Thymus (tissue), 11 donors: ENCODE measurements around the gene EFCAB12. TPM values are rescaled to one million over a fixed set of nuclear protein-coding genes. Genes with fewer than 3 reads are reported as not detected.

Experiments used
- DNase-seq, 9 donors: peaks; one replicate each; pipeline ENCODE4 v3.0.0-alpha.2; 2013; ENCODE audit warnings: low spot score in 9 of 9, low read depth in 6 of 9, missing footprints in 1 of 9
- H3K27ac ChIP-seq, 2 donors: one replicate each; pipeline ENCODE4 v1.5.1; 2013; ENCODE audit warnings: control low read depth in 1 of 2, low read depth in 1 of 2, low read length in 1 of 2, mild to moderate bottlenecking in 1 of 2, moderate library complexity in 1 of 2
- H3K27me3 ChIP-seq, 2 donors: one replicate each; pipeline ENCODE4 v1.5.1; 2013; ENCODE audit warnings: low read length in 1 of 2; ENCODE audit not compliant: control insufficient read depth in 2 of 2, insufficient read depth in 1 of 2
- H3K36me3 ChIP-seq, 2 donors: one replicate each; pipeline ENCODE4 v1.5.1; 2013; ENCODE audit warnings: low read length in 1 of 2, mild to moderate bottlenecking in 1 of 2, moderate library complexity in 1 of 2; ENCODE audit not compliant: control insufficient read depth in 2 of 2, insufficient read depth in 2 of 2
- H3K4me1 ChIP-seq, 2 donors: one replicate each; pipeline ENCODE4 v1.5.1; 2013; ENCODE audit warnings: low read length in 2 of 2; ENCODE audit not compliant: control insufficient read depth in 2 of 2, insufficient read depth in 2 of 2
- H3K4me3 ChIP-seq, 2 donors: one replicate each; pipeline ENCODE4 v1.5.1; 2013; ENCODE audit warnings: low read length in 2 of 2, control low read depth in 1 of 2, mild to moderate bottlenecking in 1 of 2
- H3K9me3 ChIP-seq, 2 donors: one replicate each; pipeline ENCODE4 v1.5.1; 2013; ENCODE audit warnings: low read length in 1 of 2, mild to moderate bottlenecking in 1 of 2; ENCODE audit not compliant: control insufficient read depth in 2 of 2, insufficient read depth in 1 of 2
- WGBS: extraction: QIAGEN DNeasy Blood & Tissue Kit; methylation state at CpG from one replicate; pipeline ENCODE4 v1.1.7; 2013; 5-methylcytosine and 5-hydroxymethylcytosine counted together
- polyA plus RNA-seq: library from polyadenylated mRNA; stranded (reverse); fragments of 200-250 nt; gene quantifications from one replicate; pipeline ENCODE4 v1.2.3, GENCODE V29; 2013
- total RNA-seq: library from RNA; stranded (reverse); fragments of 120-200 nt; gene quantifications from one replicate; pipeline ENCODE4 v1.2.4, GENCODE V29; 2013
- donor health status: healthy.

EFCAB12 gene
- total and polyA plus RNA-seq, 2 donors = 0.05 to 0.37 TPM

DNA sequence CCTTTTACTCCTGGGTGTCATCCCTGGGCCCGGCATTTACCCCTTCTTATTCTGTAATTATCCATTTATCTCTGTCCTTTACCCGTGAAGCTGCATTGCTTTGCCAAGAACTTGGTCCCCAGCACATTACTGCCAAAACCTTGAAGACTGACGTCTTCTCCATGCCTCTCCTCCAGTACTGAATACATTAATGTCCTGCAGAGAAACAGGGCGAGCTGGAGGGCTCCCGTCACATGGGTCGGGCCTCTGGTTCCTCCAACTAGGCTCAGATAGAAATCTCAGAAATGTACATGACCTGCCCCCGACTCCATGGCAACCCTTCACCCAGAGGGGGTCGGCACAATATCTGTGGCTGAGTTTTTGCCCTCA is 445 bp downstream of the EFCAB12 start:
- peak overlapping the region; percentile 24 to 46 for H3K4me3 ChIP-seq
- no peak overlapping the region for H3K27ac ChIP-seq

DNA sequence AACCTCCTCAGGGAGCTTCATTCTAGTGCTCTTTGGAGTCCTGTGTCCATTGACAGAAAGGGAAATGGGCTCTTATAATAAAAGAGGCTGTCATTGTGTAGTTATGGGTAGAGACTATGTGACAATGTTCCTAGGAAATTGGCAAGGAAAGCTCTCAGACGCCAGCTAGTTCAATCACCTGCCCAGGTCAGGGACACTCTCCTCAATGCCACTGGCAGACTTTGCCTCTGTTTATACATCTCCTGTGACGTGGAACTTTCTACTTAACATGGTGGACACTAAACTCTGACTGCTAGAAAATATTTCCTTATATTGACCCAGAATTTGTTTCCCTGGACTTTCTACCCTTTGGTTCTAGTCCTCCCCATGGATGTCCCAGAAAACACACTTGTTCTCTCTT is 2.8 kb downstream of the EFCAB12 start:
- Histone ChIP-seq H3K4me1 (peaks cover 16 to 40% of the 10 kb centered on the region in 2 donors), H3K9me3 (peaks cover 0 to 2% of the 10 kb centered on the region in 2 donors), H3K27me3 (peaks cover 0 to 9% of the 10 kb centered on the region in 2 donors), H3K36me3 (peaks cover 4 to 9% of the 10 kb centered on the region in 2 donors), H3K27ac (no peak overlapping the region), H3K4me3 (no peak overlapping the region)
- 97% methylated on average over 2 of the region's 2 CpGs for WGBS
- DNase-seq = no peak

More for the DNA sequence above, 445 bp downstream of the EFCAB12 start:
- Histone ChIP-seq H3K36me3 (peaks cover 21 to 33% of the 10 kb centered on the region in 2 donors), H3K27me3 (peaks cover 0 to 9% of the 10 kb centered on the region in 2 donors), H3K9me3 (no peaks in the 10 kb centered on the region), H3K4me1 (peaks cover 16 to 40% of the 10 kb centered on the region in 2 donors)
- 20% methylated on average over 8 of the region's 8 CpGs for WGBS
- DNase-seq = no peak

DNA sequence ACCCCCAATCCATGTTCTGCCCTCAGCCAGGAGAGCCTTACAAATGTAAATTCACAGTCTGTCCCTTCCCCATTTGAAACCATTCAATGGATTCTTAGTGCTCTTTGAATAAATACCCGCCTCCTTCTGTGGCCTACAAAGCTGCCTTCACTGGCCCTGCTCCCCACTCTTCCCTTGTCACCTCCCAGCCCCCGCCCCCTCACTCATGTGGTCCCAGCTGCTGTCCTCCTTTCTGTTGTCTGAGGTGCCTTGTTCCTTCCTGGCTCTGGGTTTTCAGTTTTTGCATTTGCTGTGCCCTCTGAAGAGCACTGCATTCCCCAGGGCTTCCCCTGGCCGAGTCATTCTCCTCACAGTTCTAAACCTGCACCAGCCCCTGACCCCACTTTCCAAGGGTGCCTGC is 3.2 kb downstream of the EFCAB12 start:
- WGBS = 79% methylated on average over 3 of the region's 3 CpGs
- Histone ChIP-seq H3K27me3 (peaks cover 0 to 9% of the 10 kb centered on the region in 2 donors), H3K4me1 (peaks cover 16 to 40% of the 10 kb centered on the region in 2 donors), H3K9me3 (peaks cover 0 to 2% of the 10 kb centered on the region in 2 donors), H3K36me3 (peaks cover 4 to 6% of the 10 kb centered on the region in 2 donors), H3K27ac (no peak overlapping the region), H3K4me3 (no peak overlapping the region)
- DNase-seq = peak in 2 of 9 donors; percentile 12 to 34

DNA sequence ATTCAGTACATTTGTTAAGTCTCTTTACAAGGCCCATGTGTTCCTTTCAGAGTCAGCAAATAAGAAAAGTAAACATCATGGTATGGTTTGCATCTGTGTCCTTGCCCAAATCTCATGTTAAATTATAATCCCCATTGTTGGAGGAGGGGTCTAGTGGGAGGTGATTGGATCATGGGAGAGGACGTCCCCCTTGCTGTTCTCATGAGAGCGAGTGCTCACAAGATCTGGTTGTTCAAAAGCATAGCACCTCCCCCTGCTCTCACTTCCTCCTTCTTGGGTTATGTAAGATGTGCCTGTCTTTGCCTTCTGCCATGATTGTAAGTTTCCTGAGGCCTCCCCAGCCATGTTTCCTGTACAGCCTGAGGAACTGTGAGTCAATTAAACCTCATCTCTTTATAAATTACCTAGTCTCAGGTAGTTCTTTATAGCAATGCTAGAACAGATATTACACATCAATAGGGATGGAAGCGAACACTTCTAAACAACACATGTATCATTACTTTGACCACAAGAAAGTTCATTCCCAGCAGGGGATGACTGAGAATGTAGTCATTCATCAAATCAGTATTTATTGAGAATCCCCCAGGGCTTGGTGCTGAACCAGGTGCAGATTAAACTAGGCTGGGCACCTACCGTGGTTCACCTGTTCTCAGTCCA is 4.1 kb downstream of the EFCAB12 start:
- 87% methylated on average over 4 of the region's 4 CpGs for WGBS
- no peak overlapping the region for H3K4me3 ChIP-seq
- H3K27me3 ChIP-seq = peaks cover 0 to 9% of the 10 kb centered on the region in 2 donors
- H3K4me1 ChIP-seq = peaks cover 16 to 34% of the 10 kb centered on the region in 2 donors
- no peaks in the 10 kb centered on the region for H3K36me3 ChIP-seq
- peak in 2 of 9 donors; percentile 28 to 58 for DNase-seq
- no peak overlapping the region for H3K27ac ChIP-seq
- H3K9me3 ChIP-seq = peaks cover 0 to 2% of the 10 kb centered on the region in 2 donors

DNA sequence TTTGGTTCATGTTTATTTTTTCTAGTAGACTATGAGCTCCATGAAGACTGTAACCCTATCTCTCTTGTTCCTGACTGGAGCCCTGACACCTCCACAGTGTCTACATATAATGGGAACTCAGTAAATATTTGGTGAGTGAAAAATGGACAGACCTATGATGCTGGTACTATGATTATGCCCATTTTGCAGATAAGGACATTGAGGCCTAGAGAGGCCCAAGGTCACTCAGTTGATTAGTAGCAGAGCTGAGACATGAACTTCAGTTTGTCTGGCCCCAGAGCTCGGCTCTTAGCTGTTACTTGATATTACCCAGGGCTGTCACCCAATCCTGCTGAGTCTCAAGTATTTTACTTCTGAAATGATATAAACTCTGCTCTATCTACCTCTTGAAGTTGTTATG is 5.5 kb downstream of the EFCAB12 start:
- peaks cover 5 to 22% of the 10 kb centered on the region in 2 donors for H3K4me1 ChIP-seq
- no peak overlapping the region for H3K4me3 ChIP-seq
- peaks cover 0 to 2% of the 10 kb centered on the region in 2 donors for H3K9me3 ChIP-seq
- DNase-seq = no peak
- 91% methylated on average over 1 of the region's 1 CpG for WGBS
- H3K27me3 ChIP-seq = peaks cover 0 to 5% of the 10 kb centered on the region in 2 donors
- no peak overlapping the region for H3K27ac ChIP-seq
- no peaks in the 10 kb centered on the region for H3K36me3 ChIP-seq

DNA sequence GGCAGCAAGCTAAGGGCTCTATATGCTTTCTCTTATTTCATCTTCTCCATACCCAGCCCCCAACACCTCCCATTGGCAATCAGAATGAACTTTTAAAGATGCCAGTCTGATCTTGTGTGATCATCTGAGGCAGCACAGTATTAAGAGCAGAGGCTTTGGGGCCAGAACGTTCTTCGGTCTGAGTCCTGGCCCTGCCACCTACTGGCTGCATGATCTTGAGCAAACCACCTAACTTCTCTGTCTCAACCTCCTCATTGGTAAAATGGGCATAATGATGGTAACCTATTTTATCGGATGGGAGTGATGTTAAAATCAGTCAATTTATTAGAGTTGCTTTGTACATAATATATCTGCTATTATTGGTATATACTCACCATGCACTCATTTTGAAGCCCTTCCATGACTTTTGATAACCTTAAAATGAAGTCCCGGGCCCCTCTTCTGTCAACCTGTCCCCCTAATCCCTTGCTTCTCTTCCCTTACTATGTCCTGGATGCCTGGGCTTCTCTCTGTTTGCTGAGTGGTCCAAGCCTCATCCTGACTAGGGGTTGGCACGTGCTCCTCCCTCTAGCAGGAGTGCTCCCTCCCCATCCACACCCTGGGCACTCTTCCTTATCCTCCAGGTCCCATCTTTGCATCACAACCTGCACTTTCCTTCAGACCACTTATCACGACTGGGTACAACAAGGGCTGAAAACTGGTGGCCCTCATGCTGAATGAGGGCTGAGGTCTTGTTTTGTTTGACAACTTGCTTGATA is 6.3 kb downstream of the EFCAB12 start:
- Histone ChIP-seq H3K4me3 (no peak overlapping the region), H3K9me3 (peaks cover 0 to 2% of the 10 kb centered on the region in 2 donors), H3K27ac (no peak overlapping the region), H3K27me3 (no peaks in the 10 kb centered on the region), H3K4me1 (peaks cover 5 to 18% of the 10 kb centered on the region in 2 donors), H3K36me3 (no peaks in the 10 kb centered on the region)
- WGBS = 84% methylated on average over 6 of the region's 6 CpGs
- DNase-seq = no peak

DNA sequence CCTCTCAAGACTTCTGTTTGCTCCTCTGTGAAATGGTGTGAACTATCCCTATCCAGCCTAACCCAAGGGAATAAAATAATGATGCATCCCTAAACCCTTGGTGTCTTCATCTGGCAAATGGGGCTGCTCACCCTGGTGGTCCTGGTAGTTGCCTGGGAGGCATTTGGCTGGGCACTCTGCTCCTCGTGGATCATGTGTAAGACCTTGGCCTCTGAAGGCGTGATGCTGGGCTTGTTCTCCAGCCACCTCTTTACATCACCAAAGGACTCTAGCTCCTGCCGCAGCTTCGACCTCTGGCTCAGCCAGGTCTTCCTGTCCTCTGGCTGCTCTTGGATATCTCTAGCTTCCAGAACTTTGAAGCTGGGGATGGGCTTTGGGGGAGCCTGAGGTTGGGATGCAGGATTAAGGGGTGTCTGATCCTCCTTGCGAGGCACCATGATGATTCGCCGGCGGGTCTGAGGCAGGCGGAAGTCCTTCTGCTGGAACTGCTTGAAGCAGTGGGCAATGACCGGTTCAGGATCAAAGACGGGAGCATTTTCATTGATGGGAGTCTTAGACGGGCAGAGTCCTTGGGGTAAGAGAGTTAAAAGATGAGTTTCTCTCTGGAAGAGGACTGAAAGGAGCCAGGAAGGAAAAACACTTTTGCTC is 7.1 kb downstream of the EFCAB12 start:
- 98% methylated on average over 12 of the region's 12 CpGs for WGBS
- Histone ChIP-seq H3K27ac (no peak overlapping the region), H3K27me3 (no peaks in the 10 kb centered on the region), H3K4me1 (peaks cover 5 to 18% of the 10 kb centered on the region in 2 donors), H3K36me3 (no peaks in the 10 kb centered on the region), H3K9me3 (peaks cover 0 to 2% of the 10 kb centered on the region in 2 donors), H3K4me3 (no peak overlapping the region)
- no peak for DNase-seq

DNA sequence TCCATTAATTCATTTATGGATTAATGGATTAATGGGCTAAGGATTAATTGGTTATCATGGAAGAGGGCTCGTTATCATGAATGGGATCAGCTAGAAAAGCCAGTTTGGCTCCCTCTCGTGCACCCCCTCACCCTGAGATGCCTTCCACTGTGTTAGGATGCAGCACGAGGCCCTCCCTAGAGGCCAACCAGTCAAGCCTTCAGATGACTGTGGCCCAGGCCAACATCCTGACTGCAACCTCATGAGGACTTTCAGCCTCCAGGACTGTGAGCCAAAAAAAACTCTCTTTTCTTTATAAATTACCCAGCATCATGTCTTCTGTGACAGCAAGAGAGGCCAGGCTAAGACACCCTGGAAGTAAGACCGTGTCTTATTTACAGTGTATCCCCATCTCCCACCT is 9.0 kb downstream of the EFCAB12 start:
- Histone ChIP-seq H3K27me3 (no peaks in the 10 kb centered on the region), H3K4me3 (no peak overlapping the region), H3K9me3 (peaks cover 0 to 2% of the 10 kb centered on the region in 2 donors), H3K36me3 (no peaks in the 10 kb centered on the region), H3K27ac (no peak overlapping the region), H3K4me1 (peaks cover 0 to 6% of the 10 kb centered on the region in 2 donors)
- no peak for DNase-seq
- 94% methylated on average over 4 of the region's 4 CpGs for WGBS
